Kidney (tissue), 14 donors: ENCODE measurements around the gene MSI2. TPM values are rescaled to one million over a fixed set of nuclear protein-coding genes. Genes with fewer than 3 reads are reported as not detected.
A peak's percentile ranks its signal among the peaks of the same experiment; 100 is the strongest.
"Not testable (repeated sequence)": the region's sequence is repeated elsewhere in the genome, so short reads cannot be mapped to it uniquely, and the experiment has no call there.

ENCODE experiments used
- DNase-seq, 5 donors: peaks; one replicate each; pipeline ENCODE4 v3.0.0-alpha.2; 2013 to 2020
- FAIRE-seq: peaks from 2 replicates; lab custom pipeline; 2012; peaks lifted over from hg19 to GRCh38; lab: Jason Lieb, UNC
- H3K27ac ChIP-seq, 2 donors: one replicate each; pipeline ENCODE4 v1.7.0; 2013; ENCODE audit warnings: low read depth in 2 of 2, low read length in 2 of 2, inconsistent platforms in 1 of 2
- H3K27me3 ChIP-seq: one replicate; pipeline ENCODE4 v1.7.1; 2013; ENCODE audit warnings: low read length, inconsistent platforms; ENCODE audit not compliant: control insufficient read depth, insufficient read depth
- H3K36me3 ChIP-seq, 3 donors: one replicate each; pipeline versions ENCODE4 v1.7.0 to v1.7.1; 2013; ENCODE audit warnings: low read length in 3 of 3, control low read depth in 1 of 3, inconsistent platforms in 1 of 3; ENCODE audit not compliant: insufficient read depth in 3 of 3, control insufficient read depth in 2 of 3
- H3K4me1 ChIP-seq, 3 donors: one replicate each; pipeline versions ENCODE4 v1.7.0 to v1.7.1; 2013; ENCODE audit warnings: low read length in 3 of 3, inconsistent platforms in 1 of 3, low read depth in 1 of 3; ENCODE audit not compliant: control insufficient read depth in 2 of 3, insufficient read depth in 2 of 3
- H3K4me3 ChIP-seq, 3 donors: one replicate each; pipeline versions ENCODE4 v1.7.0 to v1.8.1; 2013; ENCODE audit warnings: low read length in 3 of 3, control low read depth in 1 of 3, inconsistent platforms in 1 of 3
- H3K9ac ChIP-seq, 3 donors: one replicate each; pipeline versions ENCODE4 v1.7.0 to v1.7.1; 2013; ENCODE audit warnings: low read length in 3 of 3, control low read depth in 1 of 3, inconsistent platforms in 1 of 3
- H3K9me3 ChIP-seq, 3 donors: one replicate each; pipeline versions ENCODE4 v1.7.0 to v1.7.1; 2013; ENCODE audit warnings: low read length in 3 of 3, control low read depth in 1 of 3, inconsistent platforms in 1 of 3; ENCODE audit not compliant: control insufficient read depth in 2 of 3, insufficient read depth in 1 of 3
- CTCF ChIP-seq: IDR thresholded peaks from 3 replicates; pipeline ENCODE4 v1.5.1; 2012; ENCODE audit warnings: mild to moderate bottlenecking, moderate library complexity, borderline replicate concordance; ENCODE audit not compliant: insufficient read depth; ENCODE audit errors: extremely low read depth
- intact Hi-C: fragments of 100-400 bp; cut with DNase I; formaldehyde crosslinking; loops from one replicate; pipeline ENCODE4 v1.11.1; 2022
- polyA plus RNA-seq: library from polyadenylated mRNA; stranded (reverse); fragments of 350-450 nt; fragmentation: Illumina TruSeq; extraction: RNeasy Lipid Tissue Mini Kit (QIAGEN cat#74804); gene quantifications from one replicate; pipeline ENCODE4 v1.2.3, GENCODE V29; 2014; ENCODE audit warnings: low read depth, low replicate concordance; ENCODE audit not compliant: insufficient read depth
- total RNA-seq: library from RNA; stranded (reverse); fragmentation: NEBNext Ultra II Directional; extraction: Animal tissue kit (Norgen Biotek cat#: 25700); gene quantifications from one replicate; pipeline ENCODE4 v1.2.1, GENCODE V29; 2021
- donor health status: control.
- donor health status: control.
- donor health status: control.
- donor health status: control.
- donor health status: control.
- donor health status: DM: yes; HTN: yes; CAD: no.
- donor health status: Normal renal cell carcinoma (clear cell type).

MSI2 gene
- total and polyA plus RNA-seq, 2 donors from 2014 or later: 69.2 to 151 TPM

- no peak for FAIRE-seq
- Histone ChIP-seq H3K9me3 (no peaks in the 10 kb centered on the region), H3K9ac (no peak overlapping the region), H3K27ac (no peak overlapping the region), H3K27me3 (no peaks in the 10 kb centered on the region), H3K4me3 (no peak overlapping the region), H3K4me1 (peaks cover 0 to 26% (median 15%) of the 10 kb centered on the region in 3 donors), H3K36me3 (peaks cover 0 to 7% (median 2%) of the 10 kb centered on the region in 3 donors)
- no peak for TF ChIP-seq CTCF
- intact Hi-C loops: no loop called here
- DNase-seq: no peak
Observed at GRCh38 chr17:57619061-57619937, 363.0 kb downstream of the MSI2 start.

GRCh38 chr17:57620576-57620975 lies 364.3 kb downstream of the MSI2 start:
- no peak for TF ChIP-seq CTCF
- Histone ChIP-seq H3K9me3 (no peaks in the 10 kb centered on the region), H3K4me1 (peaks cover 0 to 36% (median 24%) of the 10 kb centered on the region in 3 donors), H3K4me3 (no peak overlapping the region), H3K36me3 (peaks cover 0 to 7% (median 2%) of the 10 kb centered on the region in 3 donors), H3K9ac (no peak overlapping the region), H3K27me3 (no peaks in the 10 kb centered on the region), H3K27ac (peak overlapping the region; percentile 20 to 24)
- DNase-seq (no peak), FAIRE-seq (no peak)
- intact Hi-C loops: no loop called here

GRCh38 chr17:57621791-57622190 lies 365.5 kb downstream of the MSI2 start:
- peak overlapping the region; percentile 13 to 49 for H3K27ac ChIP-seq
- intact Hi-C loops, H3K9ac ChIP-seq: not testable (repeated sequence)

GRCh38 chr17:57622306-57622682 lies 366.0 kb downstream of the MSI2 start:
- intact Hi-C loops: no loop called here
- Histone ChIP-seq H3K4me1 (peaks cover 0 to 38% (median 33%) of the 10 kb centered on the region in 3 donors), H3K9me3 (no peaks in the 10 kb centered on the region), H3K27me3 (no peaks in the 10 kb centered on the region), H3K9ac (no peak overlapping the region), H3K36me3 (peaks cover 0 to 2% (median 0%) of the 10 kb centered on the region in 3 donors), H3K27ac (peak overlapping the region; percentile 9 to 49), H3K4me3 (no peak overlapping the region)
- no peak for DNase-seq
- TF ChIP-seq CTCF: no peak
- FAIRE-seq: no peak

More at GRCh38 chr17:57621791-57622190, 365.5 kb downstream of the MSI2 start:
- not testable (repeated sequence) for DNase-seq, H3K9me3 ChIP-seq, H3K4me3 ChIP-seq, FAIRE-seq, H3K36me3 ChIP-seq, H3K27me3 ChIP-seq
- H3K4me1 ChIP-seq: peaks cover 0 to 38% (median 33%) of the 10 kb centered on the region in 3 donors
